Renal pelvis (tissue), 4 donors: ENCODE data around the gene EPB41L5. TPM values are rescaled to one million over a fixed set of nuclear protein-coding genes. Genes with fewer than 3 reads are reported as not detected.
A peak's percentile ranks its signal among the peaks of the same experiment; 100 is the strongest.
"Not testable (repeated sequence)": the region's sequence is repeated elsewhere in the genome, so short reads cannot be mapped to it uniquely, and the experiment has no call there.

Experiments
- DNase-seq: peaks from one replicate; pipeline ENCODE4 v3.0.0-alpha.2; 2013
- polyA plus RNA-seq, 3 donors: library from polyadenylated mRNA; unstranded; fragments of 120-200 nt; gene quantifications; one replicate each; pipeline ENCODE4 v1.2.1, GENCODE V29; 2013; ENCODE audit not compliant: insufficient read length in 3 of 3

Gene EPB41L5
- polyA plus RNA-seq, 3 donors, result 83.0 to 108 (median 88.1) TPM

GRCh38 chr2:120135013-120135412 lies 122.1 kb downstream of the EPB41L5 start:
- not testable (repeated sequence) for DNase-seq

- no peak for DNase-seq
Measured at GRCh38 chr2:120140866-120141265, 128.0 kb downstream of the EPB41L5 start.

DNA sequence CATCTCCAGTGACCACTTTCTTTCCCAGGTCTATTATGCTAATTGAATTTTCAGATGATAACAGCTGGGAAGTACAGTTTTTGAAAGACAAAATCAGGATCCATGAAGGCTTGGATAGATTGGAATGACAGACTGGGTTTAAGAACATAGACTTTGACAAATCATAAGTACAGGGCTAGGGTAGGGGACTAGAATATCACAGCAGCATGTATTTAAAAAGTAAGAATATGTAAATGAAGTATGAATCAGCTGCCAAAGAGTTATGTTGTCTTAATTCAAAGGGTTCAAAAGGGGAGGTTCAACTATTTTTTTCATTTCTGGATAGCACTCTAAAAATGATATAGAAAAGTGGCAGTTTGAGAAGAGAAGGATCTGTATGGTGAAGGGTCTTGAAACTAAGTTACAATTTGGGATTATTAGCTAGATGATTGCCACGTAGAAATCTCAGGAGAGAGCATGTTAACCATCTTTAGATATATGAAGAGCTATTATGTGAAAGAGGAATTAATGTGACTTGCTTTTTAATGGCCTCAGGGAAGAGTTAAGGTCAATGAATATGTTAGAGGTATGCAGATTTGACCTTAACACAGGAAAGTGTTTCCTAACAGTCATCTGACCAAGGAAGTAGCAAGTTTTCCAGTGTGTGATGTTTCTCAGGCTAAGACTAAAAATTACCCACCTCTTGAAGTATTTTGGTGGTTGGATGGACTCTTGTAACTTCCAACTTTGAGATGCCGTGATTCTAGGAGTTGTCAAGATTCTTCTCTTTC lies 128.6 kb downstream of the EPB41L5 start:
- DNase-seq, result no peak

DNA sequence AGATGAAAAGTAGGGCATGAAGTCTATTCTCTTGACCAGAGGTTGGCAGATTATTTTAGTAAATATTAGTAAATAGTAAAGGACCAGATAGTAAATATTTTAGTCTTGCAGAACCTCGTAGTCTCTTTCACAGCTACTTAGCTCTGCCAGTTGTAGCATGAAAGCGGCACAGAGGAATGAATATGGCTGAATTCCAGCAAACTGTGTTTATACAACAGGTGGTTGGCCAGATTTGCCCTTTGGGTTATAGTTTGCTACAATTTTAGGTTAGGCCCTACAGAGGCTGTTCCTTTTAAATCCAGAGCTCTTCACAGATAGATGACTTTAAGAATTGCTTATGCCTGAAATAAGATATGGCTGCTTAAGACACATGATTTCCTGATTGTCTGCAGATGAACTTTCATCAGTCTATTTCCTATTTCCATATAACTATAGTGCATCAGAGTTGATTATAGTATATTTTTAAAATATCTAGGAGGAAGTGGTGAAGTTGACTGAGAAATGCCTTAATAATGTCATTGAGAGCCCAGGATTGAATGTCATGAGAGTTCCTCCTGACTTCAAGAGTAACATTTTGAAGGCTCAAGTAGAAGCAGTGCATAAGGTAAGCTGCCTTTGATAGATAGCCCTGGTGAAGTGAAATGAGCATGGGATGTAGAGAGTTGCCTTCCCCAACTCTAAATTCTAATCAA lies 129.8 kb downstream of the EPB41L5 start:
- DNase-seq, result no peak

DNA sequence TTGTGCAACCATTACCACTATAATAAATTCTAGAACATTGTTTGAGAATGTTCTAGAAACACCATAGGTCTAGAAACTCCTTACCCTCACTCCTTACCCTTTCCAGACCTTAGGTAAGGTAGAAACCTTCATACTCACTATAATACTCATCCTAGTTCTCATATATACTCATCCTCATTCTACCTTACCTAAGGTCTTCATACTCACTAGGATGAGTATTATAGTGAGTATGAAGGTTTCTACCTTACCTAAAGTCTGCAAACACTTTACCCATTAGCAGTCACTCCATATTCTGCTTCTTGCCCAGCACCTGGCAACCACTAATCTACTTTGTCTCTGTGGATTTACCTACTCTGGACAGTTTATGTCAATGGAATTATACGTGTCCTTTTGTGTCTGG lies 135.4 kb downstream of the EPB41L5 start:
- no peak for DNase-seq

DNA sequence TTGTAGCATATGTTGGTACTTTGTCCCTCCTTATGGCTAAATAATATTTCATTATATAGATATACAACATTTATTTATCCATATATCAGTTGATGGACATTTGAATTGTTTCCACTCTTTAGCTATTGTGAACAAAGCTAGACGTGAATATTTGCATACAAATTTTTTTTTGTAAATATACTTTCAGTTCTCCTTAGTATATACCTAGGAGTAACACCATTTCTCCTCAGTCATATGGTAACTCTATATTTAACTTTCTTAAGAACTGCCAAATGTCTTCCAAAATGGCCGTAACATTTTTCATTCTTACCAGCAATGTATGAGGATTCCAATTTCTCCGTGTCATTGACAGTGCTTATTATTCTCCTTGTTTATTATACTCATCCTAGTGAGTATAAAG lies 135.8 kb downstream of the EPB41L5 start:
- no peak for DNase-seq

GRCh38 chr2:120149406-120149805 lies 136.5 kb downstream of the EPB41L5 start:
- DNase-seq, result no peak

- no peak for DNase-seq
Measured at GRCh38 chr2:120150040-120150482, 137.2 kb downstream of the EPB41L5 start.

DNA sequence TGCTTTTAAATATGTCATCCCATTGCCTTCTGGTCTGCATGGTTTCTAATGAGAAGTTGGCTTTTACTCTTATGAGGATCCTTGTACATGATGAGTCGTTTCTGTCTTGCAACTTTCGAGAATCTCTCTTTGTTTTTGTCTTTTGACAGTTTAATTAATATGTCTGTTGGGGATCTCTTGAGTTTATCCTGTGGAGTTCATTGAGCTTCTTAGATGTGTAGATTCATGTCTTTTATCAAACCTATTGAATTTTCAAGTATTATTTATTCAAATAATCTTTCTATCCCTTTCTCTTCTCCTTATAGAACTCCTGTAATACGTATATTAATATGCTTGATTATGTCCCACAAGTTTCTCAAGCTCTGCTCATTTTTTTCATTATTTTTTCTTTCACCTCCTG lies 142.4 kb downstream of the EPB41L5 start:
- no peak for DNase-seq

GRCh38 chr2:120158658-120159057 lies 145.8 kb downstream of the EPB41L5 start:
- DNase-seq, result not testable (repeated sequence)

DNA sequence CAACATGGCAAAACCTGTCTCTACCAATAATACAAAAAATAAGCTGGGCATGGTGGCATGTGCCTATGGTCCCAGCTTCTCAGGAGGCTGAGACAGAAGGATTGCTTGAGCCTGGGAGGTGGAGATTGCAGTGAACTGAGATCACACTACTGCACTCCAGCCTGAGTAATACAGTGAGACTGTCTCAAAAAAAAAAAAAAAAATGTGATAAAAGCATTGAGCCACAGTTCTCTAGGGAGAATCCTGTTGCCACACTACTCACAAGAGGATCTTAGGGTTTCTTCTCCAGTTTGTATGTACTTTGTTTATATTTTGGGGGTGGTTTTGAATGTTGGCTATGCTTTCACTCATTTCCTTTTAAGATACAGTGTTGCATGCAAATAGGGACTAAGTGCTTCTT lies 148.3 kb downstream of the EPB41L5 start:
- DNase-seq, result no peak

DNA sequence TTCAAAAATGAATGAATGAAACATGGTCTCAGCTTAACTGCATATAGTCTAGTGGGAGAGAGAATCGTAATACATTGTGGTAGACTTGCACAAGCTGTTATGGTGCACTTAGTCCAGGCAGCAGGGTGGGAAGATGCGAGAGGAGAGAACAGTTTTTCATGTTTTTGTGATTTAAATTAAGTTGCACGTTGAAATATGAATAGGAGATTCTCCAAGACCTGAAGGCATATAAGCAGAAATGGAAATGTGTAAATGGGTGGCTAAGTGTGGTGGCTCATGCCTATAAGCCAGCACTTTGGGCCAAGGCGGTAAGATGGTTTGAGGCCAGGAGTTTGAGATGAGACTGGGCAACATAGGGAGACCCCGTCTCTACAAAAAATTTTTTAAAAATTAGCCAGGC lies 149.8 kb downstream of the EPB41L5 start:
- no peak for DNase-seq

- no peak for DNase-seq
Measured at GRCh38 chr2:120167272-120167671, 154.4 kb downstream of the EPB41L5 start.

DNA sequence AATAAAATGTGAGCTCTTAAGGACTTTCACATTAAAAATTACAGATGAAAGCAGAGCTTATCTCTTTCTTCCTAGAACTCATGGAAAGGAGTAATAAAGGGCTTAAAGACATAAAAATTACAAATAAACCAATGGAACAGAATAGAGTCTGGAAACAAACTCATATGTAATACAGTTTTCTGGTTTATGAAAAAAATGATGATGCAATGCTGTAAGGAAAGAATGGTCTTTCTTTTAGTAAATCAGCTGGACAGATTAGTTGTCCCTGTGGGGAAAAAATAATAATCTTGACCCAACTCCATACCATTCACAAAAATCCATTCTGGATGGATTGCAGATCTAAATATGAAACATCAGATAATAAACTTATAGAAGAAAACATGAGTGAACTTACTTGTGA lies 156.1 kb downstream of the EPB41L5 start:
- DNase-seq, result no peak

DNA sequence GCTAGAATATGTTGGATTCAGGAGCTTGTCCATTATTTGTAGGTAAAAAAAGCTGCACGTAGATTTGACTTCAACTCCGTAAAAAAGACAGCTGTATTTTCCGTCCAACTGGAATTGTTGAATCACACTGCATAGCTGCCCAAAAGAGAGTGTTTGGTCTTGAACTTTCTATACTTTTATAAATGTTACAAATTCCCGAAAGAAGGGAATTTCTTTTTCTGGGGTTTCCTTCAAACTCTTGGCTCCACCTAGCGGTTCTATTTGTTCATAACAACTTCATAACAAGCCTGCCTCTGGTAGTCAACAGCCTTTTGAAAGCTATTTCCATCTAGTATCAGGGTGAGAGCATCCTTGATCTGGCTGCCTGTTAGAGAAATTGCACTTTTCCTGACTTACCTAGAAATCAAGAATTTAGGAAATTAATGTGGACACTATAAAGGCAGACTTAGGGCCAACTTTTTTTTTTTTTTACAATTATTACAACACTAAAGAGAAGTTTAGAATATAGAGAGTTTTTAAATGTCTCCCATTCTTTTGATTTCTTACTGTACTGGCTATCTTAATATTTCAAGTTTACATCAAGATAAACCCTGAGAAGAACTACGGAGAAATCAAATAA lies 162.2 kb downstream of the EPB41L5 start:
- peak; percentile 68 for DNase-seq

DNA sequence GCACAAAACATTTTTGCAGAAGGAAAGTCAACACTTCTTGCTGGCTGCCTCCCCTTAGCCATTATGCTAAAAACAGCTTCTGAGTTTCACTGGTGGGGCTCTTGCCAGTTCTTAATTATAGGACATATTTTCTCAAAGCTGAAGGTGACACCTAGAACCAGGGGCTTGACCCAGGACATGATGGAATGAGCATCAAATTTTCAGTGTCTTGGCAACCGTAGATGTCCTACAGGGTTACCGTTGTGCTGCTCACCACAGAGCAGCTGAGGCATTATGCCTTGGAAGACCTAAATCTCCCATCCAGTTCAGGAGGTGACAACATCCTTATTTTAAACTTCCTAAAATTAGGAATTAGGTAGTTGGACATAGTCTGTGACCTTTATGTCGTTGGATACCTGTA lies 163.6 kb downstream of the EPB41L5 start:
- no peak for DNase-seq

- no peak for DNase-seq
Measured at GRCh38 chr2:120177001-120177621, 164.2 kb downstream of the EPB41L5 start.

- DNase-seq, result no peak
Measured at GRCh38 chr2:120177973-120178372, 165.1 kb downstream of the EPB41L5 start.

GRCh38 chr2:120179396-120179795 lies 166.5 kb downstream of the EPB41L5 start:
- DNase-seq, result no peak

DNA sequence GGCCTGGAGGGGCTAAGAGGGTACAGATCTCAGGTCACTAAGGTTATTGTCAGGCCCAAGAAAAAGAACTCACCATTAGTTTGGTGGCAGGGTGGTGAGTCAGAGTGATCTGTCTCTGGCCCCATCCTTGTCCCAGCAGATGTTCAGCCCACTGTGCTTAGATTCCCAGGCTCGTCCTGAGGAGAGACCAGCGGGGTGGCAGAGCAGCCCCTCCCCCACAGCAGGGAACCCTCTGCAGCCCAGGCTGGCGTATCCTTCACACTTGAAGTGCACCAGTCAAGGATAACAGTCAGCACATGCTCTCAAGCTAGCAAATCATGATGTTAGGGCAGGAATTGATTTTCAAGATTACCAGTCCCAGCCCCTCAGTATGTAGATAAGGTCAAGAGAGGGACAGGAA lies 167.2 kb downstream of the EPB41L5 start:
- DNase-seq, result no peak

GRCh38 chr2:120182019-120182560 lies 169.2 kb downstream of the EPB41L5 start:
- DNase-seq, result no peak

DNA sequence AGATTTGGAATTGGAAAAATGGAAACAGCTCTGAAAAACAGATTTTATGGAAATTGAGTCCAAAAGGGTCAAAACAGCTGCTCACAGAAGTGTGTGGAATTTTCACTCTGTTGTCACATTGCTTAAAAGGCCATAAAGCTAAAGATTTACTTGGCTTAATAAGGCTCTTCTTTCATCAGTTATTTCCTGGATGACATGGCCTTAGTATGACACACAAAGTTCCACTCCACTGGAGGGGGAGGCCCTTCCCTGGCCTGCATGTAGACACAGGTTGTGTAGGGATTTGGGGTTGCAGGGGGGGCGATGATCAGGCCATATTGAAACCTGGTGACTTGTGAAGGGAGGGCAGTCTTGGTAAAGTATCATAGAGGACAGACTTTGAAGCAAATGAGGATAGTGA lies 176.3 kb downstream of the EPB41L5 start:
- DNase-seq, result no peak
